B cell (primary cell): ENCODE measurements around the gene CCDC88B. TPM values are rescaled to one million over a fixed set of nuclear protein-coding genes. Genes with fewer than 3 reads are reported as not detected.
"Not testable (repeated sequence)": the region's sequence is repeated elsewhere in the genome, so short reads cannot be mapped to it uniquely, and the experiment has no call there.

Experiments used
- ATAC-seq: fragments of 200-7000 bp; cut with Tn5 transposase; one replicate; pipeline ENCODE4 v1.10.0; 2021; ENCODE audit warnings: low read depth, mild to moderate bottlenecking, moderate number of reproducible peaks, moderate library complexity
- CTCF ChIA-PET: fragments of 350-600 bp; sonication (Branson Sonifier 250); formaldehyde crosslinking; loops from one replicate; lab custom pipeline; 2021; ENCODE audit warnings: antibody characterized with exemption, inconsistent platforms; lab: Charles Lee
- POLR2A ChIA-PET: fragments of 350-600 bp; sonication (Branson Sonifier 250); formaldehyde crosslinking; loops from one replicate; lab custom pipeline; 2021; ENCODE audit warnings: antibody characterized with exemption; lab: Charles Lee
- DNase-seq: peaks from one replicate; pipeline ENCODE4 v3.0.0; 2013
- H2AFZ ChIP-seq: 2 replicates; pipeline ENCODE4 v1.6.1; 2012; ENCODE audit warnings: mild to moderate bottlenecking, low read depth, low read length; ENCODE audit not compliant: insufficient read depth, poor library complexity, severe bottlenecking
- H3K27ac ChIP-seq, 2 donors: 1 replicate in 1 of 2; 2 replicates in 1 of 2; pipeline ENCODE4 v1.5.1; 2012 to 2013; ENCODE audit warnings: low read length in 2 of 2, mild to moderate bottlenecking in 2 of 2, moderate library complexity in 1 of 2
- H3K27me3 ChIP-seq, 4 experiments: fragments of 200-600 bp in 1 of 4; sonication (generic) in 1 of 4; replicated peaks in 1 of 4; 1 replicate in 2 of 4; 2 replicates in 2 of 4; pipeline versions ENCODE4 v1.6.1 to v1.7.0; 2013 to 2016; ENCODE audit warnings: low read length in 3 of 4, mild to moderate bottlenecking in 2 of 4, mixed read lengths in 1 of 4, moderate library complexity in 1 of 4; ENCODE audit not compliant: insufficient read depth in 4 of 4, control insufficient read depth in 3 of 4; ENCODE audit errors: control extremely low read depth in 1 of 4
- H3K36me3 ChIP-seq, 2 experiments: replicated peaks in 1 of 2; 1 replicate in 1 of 2; 2 replicates in 1 of 2; pipeline versions ENCODE4 v1.6.1 to v1.7.1; 2013; ENCODE audit warnings: low read length in 1 of 2; ENCODE audit not compliant: insufficient read depth in 2 of 2, control insufficient read depth in 1 of 2; ENCODE audit errors: control extremely low read depth in 1 of 2, extremely low read depth in 1 of 2
- H3K4me1 ChIP-seq, 2 donors: fragments of 200-600 bp in 1 of 2; sonication (generic) in 1 of 2; 1 replicate in 1 of 2; 2 replicates in 1 of 2; pipeline versions ENCODE4 v1.5.1 to v1.6.1; 2013 to 2017; ENCODE audit warnings: low read length in 2 of 2; ENCODE audit not compliant: control insufficient read depth in 2 of 2, insufficient read depth in 2 of 2
- H3K4me2 ChIP-seq: replicated peaks from 2 replicates; pipeline ENCODE3; 2012; ENCODE audit warnings: mild to moderate bottlenecking, low read depth, low read length; ENCODE audit not compliant: poor library complexity, severe bottlenecking
- H3K4me3 ChIP-seq, 5 experiments: fragments of 200-600 bp in 1 of 5; sonication (generic) in 1 of 5; 1 replicate in 3 of 5; 2 replicates in 2 of 5; pipeline versions ENCODE4 v1.5.1 to v1.7.0; 2011 to 2016; ENCODE audit warnings: low read length in 4 of 5, mild to moderate bottlenecking in 4 of 5, low read depth in 2 of 5, control low read depth in 1 of 5, moderate library complexity in 1 of 5; ENCODE audit not compliant: insufficient read depth in 1 of 5; ENCODE audit errors: control extremely low read depth in 1 of 5, extremely low read depth in 1 of 5
- H3K79me2 ChIP-seq: fragments of 200-600 bp; sonication (generic); one replicate; pipeline ENCODE4 v1.6.0; 2016; ENCODE audit warnings: low read length; ENCODE audit not compliant: control insufficient read depth, insufficient read depth
- H3K9ac ChIP-seq: fragments of 200-600 bp; sonication (generic); 2 replicates; pipeline ENCODE4 v1.6.1; 2017; ENCODE audit warnings: mild to moderate bottlenecking, low read length, moderate library complexity
- H3K9me3 ChIP-seq, 3 donors: one replicate each; pipeline versions ENCODE4 v1.6.1 to v1.7.1; 2013; ENCODE audit warnings: low read length in 2 of 3; ENCODE audit not compliant: control insufficient read depth in 2 of 3, insufficient read depth in 1 of 3; ENCODE audit errors: control extremely low read depth in 1 of 3
- H4K20me1 ChIP-seq: 2 replicates; pipeline ENCODE4 v1.6.0; 2012; ENCODE audit warnings: mild to moderate bottlenecking, low read length; ENCODE audit not compliant: insufficient read depth, control insufficient read depth, poor library complexity, severe bottlenecking
- H3K27ac Mint-ChIP-seq: one replicate; pipeline ENCODE4 v1.8.0; 2021; ENCODE audit warnings: mixed read lengths
- H3K27me3 Mint-ChIP-seq: one replicate; pipeline ENCODE4 v1.8.0; 2021; ENCODE audit warnings: mixed read lengths
- H3K4me1 Mint-ChIP-seq: one replicate; pipeline ENCODE4 v1.8.0; 2021; ENCODE audit warnings: mixed read lengths
- H3K4me3 Mint-ChIP-seq: one replicate; pipeline ENCODE4 v1.8.0; 2021; ENCODE audit warnings: mixed read lengths
- H3K9me3 Mint-ChIP-seq: one replicate; pipeline ENCODE4 v1.8.0; 2022; ENCODE audit warnings: mixed read lengths; ENCODE audit not compliant: insufficient read depth
- CTCF ChIP-seq: fragments of 200-600 bp; IDR thresholded peaks from one replicate; pipeline ENCODE4 v1.8.0; 2022; ENCODE audit warnings: antibody characterized with exemption, mild to moderate bottlenecking
- EZH2 ChIP-seq: IDR thresholded peaks from 2 replicates; pipeline ENCODE4 v1.6.1; 2012; ENCODE audit warnings: borderline replicate concordance, low read depth, mild to moderate bottlenecking, moderate library complexity, low read length; ENCODE audit not compliant: insufficient read depth, poor library complexity, severe bottlenecking
- WGBS: methylation state at CpG from one replicate; pipeline ENCODE4 v1.1.5; 2013; ENCODE audit warnings: missing lambda C conversion rate; ENCODE audit not compliant: insufficient coverage; 5-methylcytosine and 5-hydroxymethylcytosine counted together
- intact Hi-C: fragments of 100-400 bp; cut with micrococcal nuclease; formaldehyde crosslinking; loops from one replicate; pipeline ENCODE4 v1.10.0; 2022
- polyA plus RNA-seq: library from polyadenylated mRNA; depleted of rRNA; stranded (reverse); fragments of >200 nt; gene quantifications from 2 replicates; pipeline ENCODE4 v1.2.3, GENCODE V29; 2012
- total RNA-seq, 2 donors: library from RNA; stranded (reverse); fragments of 120-200 nt in 1 of 2; gene quantifications; 1 replicate in 1 of 2; 2 replicates in 1 of 2; pipeline versions ENCODE4 v1.2.3 to v1.2.4, GENCODE V29; 2013 to 2022

CCDC88B gene
- total and polyA plus RNA-seq, 2 donors (not counting 1 experiment from before 2014, with no cell fraction given) = 172 to 208 TPM

GRCh38 chr11:64307795-64308194 lies 32.2 kb upstream of the CCDC88B start:
- H2AFZ ChIP-seq, H3K36me3 ChIP-seq, H3K27me3 Mint-ChIP-seq, DNase-seq, H3K9ac ChIP-seq, ATAC-seq, H3K4me2 ChIP-seq, H3K27me3 ChIP-seq, H3K9me3 ChIP-seq, H3K4me3 ChIP-seq, H3K9me3 Mint-ChIP-seq: not testable (repeated sequence)
- H3K4me1 ChIP-seq = peaks cover 11 to 26% of the 10 kb centered on the region in 2 donors
- POLR2A ChIA-PET = interaction anchor here (0.7 kb wide), 2 partner anchors 30 to 69 kb away, joined by 3 read pairs; no protein-coding TSS in a partner anchor
- peak overlapping the region; percentile 98 for H3K4me3 Mint-ChIP-seq
- 93% methylated on average over 5 of the region's 5 CpGs for WGBS
- peaks cover 30% of the 10 kb centered on the region for H4K20me1 ChIP-seq
- intact Hi-C loops = loop anchor here (10.0 kb wide), 1 partner anchor 473 kb away; the partner anchor contains the start of gene MARK2
- H3K4me1 Mint-ChIP-seq = peaks cover 19% of the 10 kb centered on the region
- CTCF ChIA-PET = interaction anchor here (0.8 kb wide), 1 partner anchor 35 kb away, joined by 3 read pairs; no protein-coding TSS in a partner anchor
- H3K79me2 ChIP-seq = peaks cover 49% of the 10 kb centered on the region
- H3K27ac ChIP-seq = peak overlapping the region in 1 of 2 donors; percentile 6
- peak overlapping the region; percentile 28 for H3K27ac Mint-ChIP-seq

- H3K4me3 Mint-ChIP-seq = no peak overlapping the region
- intact Hi-C loops = no loop called here
- WGBS = 99% methylated on average over 10 of the region's 10 CpGs
Measured at GRCh38 chr11:64312947-64313346, 27.1 kb upstream of the CCDC88B start.

More at GRCh38 chr11:64312947-64313346, 27.1 kb upstream of the CCDC88B start:
- H3K27ac ChIP-seq = peak overlapping the region in 1 of 2 donors; percentile 6
- H3K4me3 ChIP-seq = no peak overlapping the region
- no peaks in the 10 kb centered on the region for H3K9me3 ChIP-seq
- Mint-ChIP-seq H3K27ac (no peak overlapping the region), H3K4me1 (peaks cover 18% of the 10 kb centered on the region), H3K27me3 (no peaks in the 10 kb centered on the region), H3K9me3 (no peaks in the 10 kb centered on the region)
- no peak overlapping the region for H2AFZ ChIP-seq
- ChIA-PET CTCF (no interaction called here), POLR2A (interaction anchor here (0.5 kb wide), 1 partner anchor 17 kb away, joined by 3 read pairs; no protein-coding TSS in a partner anchor)
- ATAC-seq (no peak), DNase-seq (no peak)
- no peak for TF ChIP-seq EZH2
- TF ChIP-seq CTCF = no peak
- H3K79me2 ChIP-seq = peaks cover 38% of the 10 kb centered on the region
- no peaks in the 10 kb centered on the region for H3K27me3 ChIP-seq
- H3K4me2 ChIP-seq = no peak overlapping the region
- peaks cover 0 to 32% of the 10 kb centered on the region in 2 experiments for H3K36me3 ChIP-seq
- no peak overlapping the region for H3K9ac ChIP-seq
- peaks cover 0 to 13% of the 10 kb centered on the region in 2 donors for H3K4me1 ChIP-seq
- H4K20me1 ChIP-seq = peaks cover 21% of the 10 kb centered on the region
